GM06990 (cell line): ENCODE data around the gene ACTRT2.

ENCODE experiments used
- DNase-seq: peaks from one replicate; pipeline ENCODE4 v3.0.0-alpha.2; 2011; ENCODE audit not compliant: insufficient read length; ENCODE audit errors: extremely low read depth
- H3K27me3 ChIP-seq: replicated peaks from 2 replicates; pipeline ENCODE4 v1.6.0; 2011; ENCODE audit warnings: low read length; ENCODE audit not compliant: control insufficient read depth, insufficient read depth
- H3K36me3 ChIP-seq: 2 replicates; pipeline ENCODE4 v1.5.1; 2011; ENCODE audit warnings: low read length; ENCODE audit not compliant: control insufficient read depth, insufficient read depth
- H3K4me3 ChIP-seq: replicated peaks from 2 replicates; pipeline ENCODE4 v1.5.1; 2011; ENCODE audit warnings: low read depth, mild to moderate bottlenecking, control low read depth, low read length
- TF ChIP-seq, protein P1 (sequence below): IDR thresholded peaks from 2 replicates; pipeline ENCODE4 v1.5.1; 2011; ENCODE audit warnings: low read length, control low read depth, mild to moderate bottlenecking, inconsistent platforms; ENCODE audit not compliant: insufficient read depth, poor library complexity, severe bottlenecking

The ACTRT2 gene

GRCh38 chr1:3015744-3016143 is 5.5 kb upstream of the ACTRT2 start:
- no peaks in the 10 kb centered on the region for H3K27me3 ChIP-seq
- no peak for DNase-seq
- no peaks in the 10 kb centered on the region for H3K36me3 ChIP-seq
- no peak overlapping the region for H3K4me3 ChIP-seq
- TF ChIP-seq, protein P1, sequence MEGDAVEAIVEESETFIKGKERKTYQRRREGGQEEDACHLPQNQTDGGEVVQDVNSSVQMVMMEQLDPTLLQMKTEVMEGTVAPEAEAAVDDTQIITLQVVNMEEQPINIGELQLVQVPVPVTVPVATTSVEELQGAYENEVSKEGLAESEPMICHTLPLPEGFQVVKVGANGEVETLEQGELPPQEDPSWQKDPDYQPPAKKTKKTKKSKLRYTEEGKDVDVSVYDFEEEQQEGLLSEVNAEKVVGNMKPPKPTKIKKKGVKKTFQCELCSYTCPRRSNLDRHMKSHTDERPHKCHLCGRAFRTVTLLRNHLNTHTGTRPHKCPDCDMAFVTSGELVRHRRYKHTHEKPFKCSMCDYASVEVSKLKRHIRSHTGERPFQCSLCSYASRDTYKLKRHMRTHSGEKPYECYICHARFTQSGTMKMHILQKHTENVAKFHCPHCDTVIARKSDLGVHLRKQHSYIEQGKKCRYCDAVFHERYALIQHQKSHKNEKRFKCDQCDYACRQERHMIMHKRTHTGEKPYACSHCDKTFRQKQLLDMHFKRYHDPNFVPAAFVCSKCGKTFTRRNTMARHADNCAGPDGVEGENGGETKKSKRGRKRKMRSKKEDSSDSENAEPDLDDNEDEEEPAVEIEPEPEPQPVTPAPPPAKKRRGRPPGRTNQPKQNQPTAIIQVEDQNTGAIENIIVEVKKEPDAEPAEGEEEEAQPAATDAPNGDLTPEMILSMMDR: no peak

DNA sequence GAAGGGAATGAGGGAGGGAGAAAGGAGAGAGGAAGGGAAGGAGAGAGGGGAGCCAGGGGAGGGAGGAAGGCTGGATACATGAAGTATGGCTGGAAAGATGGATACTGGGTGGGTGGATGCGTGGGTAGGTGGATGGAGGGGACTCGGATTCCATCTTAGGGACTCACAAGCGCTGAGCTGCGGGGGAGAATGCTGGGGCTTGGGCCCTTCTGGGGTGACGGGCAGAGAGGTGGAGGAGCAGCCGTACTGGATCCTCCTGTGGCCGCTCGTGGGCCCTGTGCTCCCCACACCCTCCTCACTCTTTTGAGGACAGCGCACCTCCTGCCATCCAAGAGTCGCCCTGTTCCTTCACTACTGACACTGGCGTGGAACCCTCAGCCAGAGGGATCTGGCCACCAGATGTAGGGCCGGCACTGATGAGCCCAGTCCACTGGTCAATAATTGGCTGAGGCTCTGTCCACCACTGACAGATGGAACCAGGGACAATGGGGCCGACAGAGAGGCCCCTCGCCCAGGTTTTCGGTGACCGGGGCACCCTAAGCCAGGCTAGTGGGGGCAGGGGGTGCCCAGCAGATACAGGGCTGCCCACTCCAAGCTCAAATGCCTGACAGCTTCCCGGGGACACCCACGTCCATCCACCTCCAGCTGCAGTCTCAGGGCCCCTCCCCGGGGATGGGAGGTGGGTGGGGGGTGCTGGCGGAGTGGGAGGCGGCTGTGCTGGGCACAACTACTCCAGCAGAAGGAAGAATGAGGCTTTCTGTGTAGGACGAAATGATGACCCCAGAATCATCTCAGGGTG is 4.4 kb upstream of the ACTRT2 start:
- Histone ChIP-seq H3K4me3 (no peak overlapping the region), H3K36me3 (no peaks in the 10 kb centered on the region), H3K27me3 (no peaks in the 10 kb centered on the region)
- DNase-seq: no peak
- TF ChIP-seq, protein P1: no peak

DNA sequence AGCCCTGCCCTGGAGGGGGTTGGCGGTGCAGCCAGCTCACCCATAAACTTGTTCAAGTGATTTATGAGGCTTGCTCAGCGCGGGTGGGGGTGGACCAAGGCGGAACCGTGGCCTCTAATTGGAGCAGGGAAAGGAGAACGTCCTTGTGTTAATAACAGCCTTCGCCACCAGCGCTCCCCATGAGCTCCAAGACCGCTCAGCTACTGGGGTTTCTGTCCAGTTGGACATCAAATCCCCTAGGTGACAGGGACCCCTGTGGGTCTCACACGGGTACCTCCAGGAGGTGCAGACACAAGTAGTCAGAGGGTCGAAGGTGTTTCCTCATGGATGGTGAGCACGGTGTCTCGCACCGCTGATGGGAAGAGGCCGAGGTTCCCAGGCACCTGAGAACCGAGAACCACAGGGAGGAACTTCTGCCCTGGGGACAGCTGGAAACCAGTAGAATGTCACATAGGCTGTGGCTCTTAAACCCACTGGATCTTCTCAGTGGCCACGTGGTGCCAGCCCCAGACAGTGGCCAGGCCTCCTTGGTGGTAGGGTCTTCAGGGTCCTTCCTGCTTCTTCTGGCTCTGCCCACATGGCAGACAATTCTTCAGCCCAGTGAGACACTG is 3.7 kb upstream of the ACTRT2 start:
- TF ChIP-seq, protein P1: no peak
- Histone ChIP-seq H3K4me3 (no peak overlapping the region), H3K36me3 (no peaks in the 10 kb centered on the region), H3K27me3 (no peaks in the 10 kb centered on the region)
- no peak for DNase-seq

DNA sequence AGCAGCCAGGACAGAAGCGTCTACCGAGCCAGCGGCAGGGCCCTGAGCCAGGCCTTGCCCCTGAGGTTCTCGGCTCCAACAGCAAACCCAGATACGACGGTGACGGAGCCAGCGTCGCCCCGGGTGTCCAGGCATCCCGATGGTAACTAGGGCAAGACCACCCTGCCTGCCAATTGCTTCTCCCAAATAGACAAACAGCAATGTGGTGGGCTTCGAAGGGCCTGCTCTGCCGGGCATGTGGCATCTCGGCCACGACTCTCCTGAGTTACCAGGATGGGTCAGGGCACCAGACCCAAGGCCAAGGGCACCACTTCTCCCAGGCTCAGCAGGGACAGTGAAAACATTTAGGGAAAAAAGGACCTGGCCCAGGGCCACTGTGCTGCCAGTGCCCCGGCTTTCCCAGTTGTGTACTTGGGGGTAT is 3.2 kb upstream of the ACTRT2 start:
- H3K27me3 ChIP-seq: no peaks in the 10 kb centered on the region
- DNase-seq: no peak
- H3K36me3 ChIP-seq: no peaks in the 10 kb centered on the region
- no peak overlapping the region for H3K4me3 ChIP-seq
- TF ChIP-seq, protein P1: no peak

GRCh38 chr1:3018576-3018975 is 2.7 kb upstream of the ACTRT2 start:
- no peaks in the 10 kb centered on the region for H3K36me3 ChIP-seq
- no peak overlapping the region for H3K4me3 ChIP-seq
- H3K27me3 ChIP-seq: no peaks in the 10 kb centered on the region
- TF ChIP-seq, protein P1: no peak
- DNase-seq: no peak
